Stimulated activated naive CD8-positive, alpha-beta T cell treated with anti-CD3 and anti-CD28 coated beads, Interleukin-15, Interleukin-2, amounts not matched to agents 100 U/mL and 50 U/mL, for 24 hours (primary cell): ENCODE results near the gene ZNF576.
"Not testable (repeated sequence)": the region's sequence is repeated elsewhere in the genome, so short reads cannot be mapped to it uniquely, and the experiment has no call there.

Experiments used
- ATAC-seq: fragments of 150-1000 bp; cut with Tn5 transposase; one replicate; pipeline ENCODE4 v1.10.0; 2021
- DNase-seq: peaks from one replicate; pipeline ENCODE4 v3.0.0; 2021

Gene ZNF576

DNA sequence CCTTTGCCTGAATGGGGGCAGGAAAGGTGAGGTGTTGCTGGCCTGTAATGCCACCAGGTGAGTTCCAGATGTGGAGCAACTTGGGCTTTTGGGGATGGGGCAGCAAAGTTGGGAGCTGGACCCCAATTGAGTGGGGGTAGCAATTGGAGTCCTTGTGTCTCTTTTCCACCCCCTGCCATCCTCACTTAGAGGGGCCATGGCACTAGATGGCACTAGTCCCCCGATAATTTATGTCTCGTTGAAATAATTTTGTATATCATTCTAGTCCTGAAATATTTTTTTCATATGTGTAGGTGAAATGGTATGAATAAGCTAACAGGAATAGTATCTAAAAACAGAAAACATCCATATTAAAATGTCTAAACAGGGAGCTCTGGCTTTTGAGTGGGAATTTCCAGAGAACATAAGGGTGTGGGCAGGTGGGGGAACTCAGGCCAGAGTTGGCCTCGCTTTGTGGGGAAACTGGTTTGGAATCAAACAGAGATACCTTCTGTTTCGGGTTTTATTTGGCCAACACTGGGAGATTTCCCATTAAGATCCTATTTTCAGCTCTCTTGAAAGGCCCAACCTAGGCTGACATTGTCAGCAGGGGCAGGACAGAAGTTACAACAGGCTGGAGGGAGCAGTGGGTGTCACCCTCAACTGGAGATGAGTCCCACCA lies 3.4 kb downstream of the ZNF576 start:
- no peak for ATAC-seq
- no peak for DNase-seq

DNA sequence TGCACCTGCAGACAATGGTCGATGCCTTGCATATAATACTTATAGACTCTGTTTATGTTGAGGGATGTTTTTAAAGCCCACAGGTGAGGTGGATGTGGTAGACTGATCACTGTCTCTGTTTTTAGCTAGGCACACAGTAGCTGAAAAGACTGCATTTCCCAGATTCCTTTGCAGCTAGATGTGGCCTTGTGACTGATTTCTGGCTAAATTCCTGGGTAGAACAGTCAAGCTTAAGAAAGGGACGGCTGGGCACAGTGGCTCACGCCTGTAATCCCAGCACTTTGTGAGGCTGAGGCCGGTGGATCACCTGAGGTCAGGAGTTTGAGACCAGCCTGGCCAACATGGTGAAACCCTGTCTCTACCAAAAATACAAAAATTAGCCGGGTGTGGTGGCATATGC lies 3.9 kb downstream of the ZNF576 start:
- ATAC-seq, DNase-seq: not testable (repeated sequence)

DNA sequence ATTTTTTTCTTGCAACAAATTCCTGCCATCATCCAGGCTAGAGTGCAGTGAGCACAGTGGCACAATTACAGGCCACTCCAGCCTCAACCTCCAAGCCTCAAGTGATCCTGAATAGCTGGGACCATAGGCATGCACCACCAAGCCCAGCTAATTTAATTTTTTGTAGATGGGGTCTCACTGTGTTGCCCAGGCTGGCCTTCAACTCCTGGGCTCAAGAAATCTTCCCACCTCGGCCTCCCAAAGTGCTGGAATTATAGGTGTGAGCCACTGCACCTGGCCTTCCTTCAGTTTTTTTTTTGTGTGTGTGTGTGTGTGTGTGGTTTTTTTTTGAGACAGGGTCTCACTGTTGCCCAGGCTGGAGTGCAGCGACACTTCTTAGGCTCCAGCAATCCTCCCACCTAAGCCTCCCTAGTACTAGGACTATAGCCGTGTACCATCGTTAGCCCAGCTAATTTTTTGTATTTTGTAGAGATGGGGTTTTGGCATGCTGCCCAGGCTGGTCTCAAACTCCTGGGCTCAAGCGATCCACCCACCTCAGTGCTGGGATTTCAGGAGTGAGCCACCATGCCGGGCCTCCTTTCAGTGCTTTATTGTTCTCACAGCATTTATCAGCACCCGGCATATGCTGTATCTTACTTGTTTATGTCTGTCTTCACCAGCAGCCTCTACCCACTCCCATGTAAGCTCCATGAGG lies 9.6 kb downstream of the ZNF576 start:
- DNase-seq = no peak
- no peak for ATAC-seq

DNA sequence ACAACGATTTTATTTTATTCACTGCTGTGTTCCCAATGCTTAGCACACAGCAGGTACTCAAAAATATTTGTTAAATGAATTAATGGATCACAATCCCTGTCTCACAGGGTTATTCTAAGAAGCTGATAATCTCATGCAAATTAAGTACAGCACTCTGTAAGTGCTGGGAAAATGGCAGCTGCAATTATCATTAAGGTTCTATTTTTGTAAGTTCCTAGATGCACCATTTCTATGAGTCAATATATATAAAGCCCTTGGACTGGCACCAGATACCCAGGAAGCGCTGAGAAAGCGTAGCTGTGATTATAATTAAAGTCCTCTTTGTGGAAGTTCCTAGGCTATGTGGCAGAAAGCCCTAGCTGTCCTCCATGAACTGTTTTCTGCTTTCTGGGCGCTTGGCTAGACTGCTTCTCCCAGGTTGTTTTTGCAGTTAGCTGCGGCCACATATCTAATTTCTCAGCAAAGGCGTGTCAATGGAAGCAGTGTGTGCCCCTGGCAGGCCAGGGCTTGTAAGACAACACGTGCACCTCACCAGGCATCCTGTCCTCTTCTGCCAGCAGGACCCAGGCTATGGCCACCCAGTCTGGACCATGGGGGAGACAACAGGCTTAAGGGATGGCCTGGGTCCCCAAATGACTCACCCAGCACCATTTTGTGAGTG lies 10.3 kb downstream of the ZNF576 start:
- DNase-seq = no peak
- ATAC-seq = no peak

DNA sequence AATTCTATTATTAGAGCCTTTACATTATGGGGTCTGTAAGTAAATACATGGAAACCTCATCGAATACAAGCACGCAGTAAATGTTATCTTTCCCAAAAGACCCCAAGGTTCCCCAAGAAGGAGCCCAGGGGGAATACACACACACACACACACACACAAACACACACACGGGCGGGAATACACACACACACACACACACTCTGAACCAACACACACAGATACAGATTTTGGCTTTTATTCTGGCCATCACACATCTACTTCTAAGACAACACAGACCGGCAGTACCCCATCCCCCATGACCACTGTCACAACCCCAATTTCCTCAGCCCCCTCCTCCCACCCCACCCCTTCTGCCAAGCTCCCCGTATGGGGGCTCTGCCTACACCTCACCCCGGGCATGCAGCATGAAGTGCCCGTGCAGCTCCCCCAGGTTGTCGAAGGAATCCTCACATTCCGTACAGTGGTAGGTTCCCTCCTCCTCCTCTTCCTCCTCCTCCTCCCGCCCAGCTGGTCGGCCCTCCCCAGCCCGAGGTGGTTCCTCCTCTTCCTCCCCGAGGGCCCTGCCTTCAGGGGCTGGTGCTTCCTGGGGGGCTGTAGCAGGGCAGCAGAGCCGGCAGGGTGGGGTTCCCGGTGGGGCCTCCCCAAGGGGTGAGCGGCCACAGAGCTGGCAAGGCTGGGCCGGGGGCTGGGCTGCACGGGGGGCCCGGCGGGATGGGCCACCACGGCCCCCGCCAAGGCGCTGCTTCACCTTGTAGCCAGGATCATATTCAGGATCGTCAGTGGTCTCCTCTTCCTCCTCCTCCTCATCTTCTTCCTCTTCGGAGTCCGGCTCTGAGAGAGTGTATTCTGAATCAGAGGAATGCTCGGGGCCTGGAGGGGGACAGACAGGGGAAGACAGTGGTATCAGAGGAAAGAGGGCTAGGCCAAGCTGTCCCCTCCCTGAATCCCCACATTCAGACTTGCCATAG lies 11.1 kb downstream of the ZNF576 start:
- peak; percentile 20 for ATAC-seq
- no peak for DNase-seq

DNA sequence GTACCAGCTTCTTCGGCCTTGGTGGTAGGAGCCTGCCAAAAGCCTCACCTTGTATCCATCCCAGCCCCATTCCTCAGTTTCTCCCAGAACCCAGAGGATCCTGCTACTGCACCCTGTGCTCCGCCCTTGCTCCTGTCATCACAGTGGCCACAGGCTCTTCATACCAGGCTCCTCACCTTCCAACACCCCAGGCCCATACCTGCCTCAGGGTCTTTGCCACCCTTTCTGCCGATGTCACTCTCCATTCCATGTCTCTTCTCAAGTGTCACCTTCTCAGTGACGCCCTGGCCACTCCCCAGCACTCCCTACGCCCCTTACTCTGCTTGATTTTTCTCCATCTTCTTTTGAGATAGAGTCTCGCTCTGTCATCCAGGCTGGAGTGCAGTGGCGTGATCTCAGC lies 13.5 kb downstream of the ZNF576 start:
- ATAC-seq (no peak), DNase-seq (no peak)

DNA sequence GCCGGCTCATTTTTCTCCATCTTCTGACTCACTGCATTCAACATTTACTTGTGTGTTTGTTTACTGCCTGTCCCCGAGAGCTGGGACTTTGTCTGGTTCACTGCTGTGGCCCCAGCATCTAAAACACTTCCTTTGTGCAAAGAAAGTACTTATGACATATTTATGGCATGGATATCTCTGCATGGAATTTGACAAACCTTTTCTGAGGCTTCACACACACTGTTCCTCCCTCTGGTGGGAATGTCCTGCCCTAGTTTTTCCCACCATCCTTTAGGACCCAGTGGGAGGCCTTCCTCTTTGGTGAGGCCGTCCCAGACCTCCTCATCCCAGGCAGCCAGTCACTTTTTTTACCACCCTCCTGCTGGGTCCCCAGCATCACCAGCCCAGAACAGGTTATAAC lies 14.1 kb downstream of the ZNF576 start:
- ATAC-seq (no peak), DNase-seq (no peak)

DNA sequence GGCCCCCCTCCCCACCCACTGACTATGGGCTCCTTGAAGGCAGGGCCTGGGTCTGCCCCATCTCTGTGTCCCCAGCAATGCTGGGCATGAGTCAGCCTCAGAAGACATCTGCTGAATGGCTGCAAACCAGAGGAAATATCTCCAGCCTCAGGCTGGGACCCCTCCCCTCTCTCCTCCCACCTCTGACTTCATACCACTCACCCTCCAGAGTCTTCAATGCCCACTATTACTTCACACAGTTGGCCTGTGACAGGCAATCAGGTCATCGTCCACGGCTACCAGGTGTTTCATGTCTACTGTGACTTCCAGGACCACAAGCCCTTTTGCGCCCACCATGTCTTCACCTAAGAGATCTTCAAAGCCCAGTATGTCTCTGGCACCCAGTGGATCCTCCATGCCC lies 15.4 kb downstream of the ZNF576 start, which contains the start of gene SRRM5:
Gene SRRM5, plus strand, starts transcription at position 301 of the 400 bp plus-strand sequence. Its CDS starts 34 bp downstream, at position 335.
- no peak for ATAC-seq
- no peak for DNase-seq

DNA sequence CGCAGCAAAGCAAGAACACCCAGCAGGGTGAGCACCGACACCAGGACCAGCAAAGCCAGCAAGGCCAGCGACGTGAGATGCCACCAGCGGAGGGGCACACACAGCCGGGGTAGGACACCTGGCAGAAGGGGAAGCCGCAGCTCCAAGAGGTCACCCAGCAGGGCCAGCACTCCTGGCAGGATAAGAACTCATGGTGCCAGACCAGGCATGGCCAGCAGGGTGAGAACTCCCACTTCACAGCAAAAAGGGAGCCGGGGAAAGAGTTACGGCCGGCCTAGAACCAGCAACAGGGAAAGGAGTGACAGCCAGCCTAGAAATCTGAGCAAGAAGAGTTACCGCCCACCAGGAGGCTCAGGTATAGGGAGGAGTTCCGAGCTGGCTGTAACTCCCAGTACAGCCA lies 16.0 kb downstream of the ZNF576 start:
- no peak for ATAC-seq
- DNase-seq = no peak

DNA sequence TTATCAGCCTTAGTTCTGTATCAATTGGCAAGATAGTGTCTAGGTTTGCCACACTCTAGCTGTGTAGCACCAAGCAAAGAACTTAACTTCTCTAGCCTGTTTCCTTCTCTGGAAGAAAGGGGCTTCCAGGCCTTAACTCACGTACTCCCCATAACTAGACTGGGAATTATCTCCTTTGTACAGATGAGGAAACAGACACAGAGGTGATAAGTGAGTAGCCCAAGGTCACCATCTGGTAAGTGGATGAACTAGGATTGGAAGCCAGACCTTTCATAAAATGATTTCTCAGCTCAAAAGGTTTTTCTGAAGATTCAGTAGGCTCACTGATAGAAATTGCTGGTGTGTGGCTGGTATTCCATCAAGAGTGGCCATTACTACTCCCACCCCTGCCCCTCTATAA lies 19.9 kb downstream of the ZNF576 start:
- DNase-seq = no peak
- no peak for ATAC-seq

DNA sequence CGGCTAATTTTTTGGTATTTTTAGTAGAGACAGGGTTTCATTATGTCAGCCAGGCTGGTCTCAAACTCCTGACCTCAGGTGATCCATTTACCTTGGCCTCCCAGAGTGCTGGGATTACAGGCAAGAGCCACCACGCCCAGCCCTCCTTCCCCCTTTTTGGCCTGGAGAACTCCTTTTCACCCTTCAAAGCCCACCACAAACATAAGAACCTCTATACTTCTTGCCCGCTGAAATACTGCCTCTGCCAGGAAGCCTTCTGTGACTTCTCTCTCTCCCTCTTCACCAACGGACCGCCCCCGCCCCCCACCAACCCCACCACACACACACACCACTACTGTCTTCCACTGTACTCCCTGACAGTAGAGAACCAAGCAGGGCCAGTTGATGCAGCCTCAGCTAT lies 20.6 kb downstream of the ZNF576 start:
- no peak for DNase-seq
- ATAC-seq = no peak

DNA sequence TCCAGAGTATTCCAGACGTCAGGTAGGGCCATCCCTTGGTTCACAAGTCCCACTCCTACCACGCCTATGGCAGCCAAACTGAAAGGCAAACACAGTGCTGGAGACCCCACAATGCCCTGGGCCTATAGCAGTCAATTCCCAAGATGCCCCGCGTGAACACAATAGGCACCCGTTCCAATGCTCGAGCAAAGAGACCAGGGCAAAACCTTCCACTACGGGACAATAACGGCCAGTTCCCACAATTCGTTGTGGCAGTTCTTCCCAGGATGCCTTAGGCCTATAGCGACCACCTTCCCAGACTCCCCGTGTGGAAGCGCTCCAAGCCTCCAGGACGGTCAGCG lies 22.5 kb downstream of the ZNF576 start:
- DNase-seq = peak; percentile 66
- ATAC-seq = peak; percentile 53

DNA sequence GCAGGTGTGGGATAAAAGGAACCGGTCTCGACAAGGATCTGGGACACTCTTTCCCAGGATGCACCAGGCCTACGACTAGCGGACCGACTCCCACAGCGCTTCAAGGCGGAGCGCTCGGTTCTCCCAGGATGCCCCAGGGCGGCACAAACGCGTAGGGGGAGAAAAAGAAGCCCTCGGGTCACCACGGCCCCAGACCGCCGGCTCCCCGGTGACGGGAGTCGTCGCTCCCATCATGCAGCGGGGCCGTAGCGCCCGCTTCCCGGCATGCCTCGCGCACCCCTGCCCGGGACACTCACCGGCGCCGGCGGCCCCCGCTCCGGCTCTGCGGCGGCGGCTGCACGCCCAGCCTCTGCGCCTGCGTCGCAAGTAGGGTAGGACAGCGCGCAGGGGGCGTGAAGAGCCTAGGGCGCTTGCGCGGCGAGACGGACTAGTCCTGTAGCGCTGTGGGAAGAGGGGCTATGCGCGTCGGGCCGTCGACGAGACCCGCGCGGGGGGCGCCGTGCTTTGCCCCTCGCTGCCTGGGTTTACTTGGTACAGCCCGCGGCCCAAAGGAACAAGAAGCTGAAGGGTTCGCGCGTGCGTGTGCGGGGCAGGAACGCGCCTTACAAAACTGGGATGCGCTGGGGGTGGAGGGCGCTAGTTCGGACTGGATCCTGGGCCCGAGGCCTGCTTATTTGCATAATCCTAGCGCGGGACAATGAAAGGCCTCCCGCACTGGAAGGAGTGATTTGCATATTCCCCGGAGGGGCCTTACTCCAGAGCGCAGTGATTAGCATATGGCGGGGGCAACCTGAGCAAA lies 23.1 kb downstream of the ZNF576 start, which contains the start of gene ZNF428:
Gene ZNF428, minus strand, starts transcription at position 368 of the 799 bp plus-strand sequence. CDS start 5,325 bp downstream, outside the sequence.
- ATAC-seq = peak; percentile 92
- peak; percentile 91 for DNase-seq

DNA sequence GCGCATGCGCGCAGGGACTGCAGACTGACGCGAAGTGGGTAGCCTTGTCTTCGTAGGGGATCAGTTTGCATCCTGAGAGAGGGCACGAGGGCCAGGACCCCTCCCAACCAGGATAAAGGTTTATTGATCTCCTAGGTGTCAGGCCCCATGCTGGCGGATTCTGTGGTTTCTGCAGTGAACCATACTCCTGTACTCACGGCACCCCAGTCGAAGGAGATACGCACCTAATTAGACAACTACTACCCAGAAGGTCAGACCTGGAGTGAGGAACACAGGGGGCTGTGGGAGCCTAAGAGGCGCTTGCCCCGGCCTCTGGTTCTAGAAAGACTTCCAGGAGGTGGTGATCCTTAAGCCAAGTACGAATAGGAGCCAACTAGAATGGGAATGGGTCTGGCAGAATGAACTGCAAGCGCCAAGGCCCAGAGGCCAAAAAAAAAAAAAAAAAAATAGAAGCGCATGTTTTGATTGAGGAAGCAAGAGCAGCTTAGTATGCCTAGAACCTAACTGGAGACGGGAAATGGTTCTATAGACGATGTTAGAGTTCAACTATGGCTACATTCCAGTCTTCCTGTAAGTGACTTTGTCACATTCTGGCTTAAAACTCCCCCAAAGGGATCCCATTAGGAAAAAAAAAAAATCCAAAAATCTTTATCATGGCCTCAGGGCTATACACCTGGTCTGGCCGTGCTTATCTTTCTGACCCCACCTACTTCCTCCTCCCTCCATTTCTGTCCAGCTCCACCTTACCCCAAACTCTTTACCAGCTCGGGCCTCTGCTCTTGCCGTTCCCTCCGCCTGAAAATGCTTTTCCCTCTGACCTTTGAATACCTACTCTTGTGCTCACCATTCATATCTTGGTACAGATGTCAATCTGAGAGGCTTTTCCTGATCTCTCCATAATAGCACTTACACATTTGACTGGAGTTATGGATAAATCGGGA lies 23.9 kb downstream of the ZNF576 start:
- DNase-seq (no peak), ATAC-seq (peak; percentile 5)

DNA sequence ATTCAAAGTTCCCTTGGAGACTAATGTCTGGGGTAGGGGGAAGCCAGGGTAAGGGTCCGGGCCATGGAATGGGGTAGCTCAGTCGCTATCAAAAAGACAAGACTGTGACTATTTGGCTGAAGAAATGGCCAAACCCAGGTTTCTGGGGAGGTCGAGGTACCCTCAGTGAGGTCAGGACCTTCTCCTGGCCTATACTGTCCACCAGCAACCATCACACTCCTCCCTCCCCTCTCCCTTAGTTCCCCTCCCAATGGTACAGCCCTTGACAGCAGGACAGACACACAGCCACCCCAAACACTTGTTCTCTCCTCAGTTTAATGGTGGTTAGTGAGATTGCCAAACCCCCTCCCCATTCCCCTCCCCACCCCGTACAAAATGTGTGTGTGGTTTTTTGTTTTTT lies 25.7 kb downstream of the ZNF576 start:
- ATAC-seq (no peak), DNase-seq (no peak)

DNA sequence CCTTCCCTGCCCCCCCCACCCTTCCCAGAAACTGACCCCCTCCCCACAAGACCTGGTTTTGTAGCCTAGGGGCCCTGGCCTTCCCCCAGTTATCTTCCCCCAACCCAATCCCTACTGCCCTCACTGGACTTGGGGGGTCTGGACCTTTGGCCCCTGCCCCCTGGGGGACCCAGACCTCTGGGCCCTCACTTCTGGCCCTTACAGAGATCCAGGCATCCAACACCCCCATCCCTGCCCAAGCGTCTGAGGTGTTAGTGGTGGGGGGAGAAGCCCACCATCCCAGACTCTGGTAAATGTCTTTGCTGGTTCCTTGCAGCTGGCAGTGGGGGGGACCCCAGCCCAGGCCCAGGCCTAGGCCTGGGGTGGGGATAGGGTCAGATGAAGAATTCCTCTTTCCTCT lies 26.6 kb downstream of the ZNF576 start:
- no peak for DNase-seq
- no peak for ATAC-seq

DNA sequence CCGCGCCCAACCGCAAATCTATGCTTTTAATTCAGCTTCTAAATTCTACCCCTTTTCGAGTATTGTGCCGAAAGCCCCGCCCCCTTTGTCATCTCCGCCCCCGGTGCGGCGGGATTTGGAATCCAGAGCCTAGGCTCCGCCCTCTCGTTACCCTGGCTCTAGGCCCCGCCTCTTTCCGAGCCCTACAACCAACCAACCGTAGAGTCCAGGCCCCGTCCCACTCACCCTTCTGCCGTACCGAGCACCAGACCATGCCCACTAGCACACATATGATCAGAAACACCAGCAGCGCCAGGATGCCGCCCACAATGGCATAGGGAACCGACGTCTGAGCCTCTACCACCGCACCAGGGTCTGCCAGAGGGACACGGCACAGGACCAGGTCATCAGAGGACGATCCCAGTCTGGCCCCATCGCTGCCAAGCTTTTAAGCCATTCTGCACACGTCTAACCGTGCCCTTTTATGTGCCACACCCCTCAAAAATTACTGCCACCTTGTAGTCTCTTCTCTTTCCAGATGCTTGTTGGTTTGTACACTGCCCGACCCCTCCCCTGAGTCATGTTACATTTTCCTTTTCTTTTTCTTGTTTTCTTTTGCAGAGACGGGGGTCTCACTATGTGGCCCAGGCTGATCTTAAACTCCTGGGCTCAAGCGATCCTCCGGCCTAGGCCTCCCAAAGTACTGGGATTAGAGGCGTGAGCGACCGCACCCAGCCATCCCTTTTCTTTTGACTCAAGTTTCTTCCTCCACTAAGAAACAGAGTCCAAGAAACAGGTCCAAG lies 27.7 kb downstream of the ZNF576 start:
- ATAC-seq (no peak), DNase-seq (peak; percentile 29)

DNA sequence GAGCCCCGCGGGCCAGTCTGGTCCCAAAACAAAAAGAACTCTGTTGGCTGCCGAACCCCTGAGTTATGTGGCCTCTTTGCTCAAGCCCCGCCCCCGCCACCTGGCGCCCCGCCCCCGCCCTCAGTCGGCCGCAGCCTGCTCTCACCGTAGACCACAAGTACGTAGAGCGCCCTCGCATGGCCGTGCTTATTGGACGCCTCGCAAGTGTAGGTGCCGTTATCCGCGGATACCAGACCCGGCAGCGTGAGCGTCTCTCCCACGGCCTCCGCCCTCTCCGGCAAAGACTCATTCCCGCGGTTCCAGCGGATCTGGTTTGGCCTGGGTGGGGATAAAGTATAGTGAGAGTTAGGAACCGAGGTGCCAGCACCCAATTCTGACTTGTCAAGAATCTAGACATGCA lies 28.5 kb downstream of the ZNF576 start:
- DNase-seq (peak; percentile 90), ATAC-seq (peak; percentile 70)

DNA sequence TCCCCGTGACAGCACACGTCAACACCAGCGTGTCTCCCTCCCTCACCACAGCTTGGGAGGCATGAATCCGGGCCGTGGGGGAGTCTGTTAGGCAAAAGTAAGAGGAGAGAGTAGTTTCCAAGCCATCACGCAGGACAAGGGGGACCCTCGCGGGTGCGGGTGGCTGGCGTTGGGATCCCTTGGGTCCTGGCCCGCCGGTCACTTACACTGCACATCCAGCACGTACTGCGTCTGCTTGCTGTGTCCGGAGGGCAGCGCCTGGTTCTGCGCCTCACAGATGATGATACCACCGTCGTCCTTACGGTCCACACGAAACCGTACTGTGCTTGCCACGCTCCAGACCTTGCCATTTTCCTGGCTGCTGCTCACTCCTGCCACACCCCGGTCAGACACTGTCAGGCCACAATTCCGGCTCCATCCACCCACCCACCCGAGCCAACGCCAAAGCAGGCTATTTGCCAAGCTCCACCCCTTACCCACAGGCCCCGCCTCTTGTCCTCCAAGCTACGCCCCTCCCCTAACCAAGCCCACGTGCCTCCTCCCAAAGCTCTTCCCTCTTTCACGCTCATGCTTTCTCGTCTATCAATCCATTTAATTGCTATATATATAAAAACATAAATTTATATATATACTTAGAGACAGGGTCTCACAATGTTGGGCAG lies 29.7 kb downstream of the ZNF576 start:
- DNase-seq = peak; percentile 37
- no peak for ATAC-seq
